GM18508 (cell line): ENCODE results near the gene HEBP1.

Experiments used
- ATAC-seq: cut with Tn5 transposase; IDR thresholded peaks from one replicate; pipeline ENCODE4 v1.9.1; 2021; ENCODE audit warnings: moderate number of reproducible peaks; ENCODE audit not compliant: insufficient read depth, unreplicated experiment

The HEBP1 gene

GRCh38 chr12:13024531-13024916 is 24.5 kb upstream of the HEBP1 start:
- ATAC-seq, result no peak

- ATAC-seq, result no peak
Measured at GRCh38 chr12:13023811-13024530, 23.9 kb upstream of the HEBP1 start.

- no peak for ATAC-seq
Measured at GRCh38 chr12:13022851-13023271, 22.8 kb upstream of the HEBP1 start.

GRCh38 chr12:13011098-13011497 is 11.0 kb upstream of the HEBP1 start:
- ATAC-seq, result no peak

GRCh38 chr12:13008741-13009380 is 8.8 kb upstream of the HEBP1 start:
- no peak for ATAC-seq

- no peak for ATAC-seq
Measured at GRCh38 chr12:13007496-13008233, 7.6 kb upstream of the HEBP1 start.

GRCh38 chr12:13005649-13006048 is 5.6 kb upstream of the HEBP1 start:
- ATAC-seq, result no peak

- ATAC-seq, result no peak
Measured at GRCh38 chr12:13004986-13005385, 4.9 kb upstream of the HEBP1 start.

- no peak for ATAC-seq
Measured at GRCh38 chr12:13004361-13004760, 4.3 kb upstream of the HEBP1 start.

GRCh38 chr12:13002301-13003097 is 2.4 kb upstream of the HEBP1 start:
- no peak for ATAC-seq

- ATAC-seq, result no peak
Measured at GRCh38 chr12:13001775-13002040, 1.6 kb upstream of the HEBP1 start.

- no peak for ATAC-seq
Measured at GRCh38 chr12:13000925-13001774, 1.1 kb upstream of the HEBP1 start.

- ATAC-seq, result no peak
Measured at GRCh38 chr12:13000616-13000924, 505 bp upstream of the HEBP1 start.

- ATAC-seq, result no peak
Measured at GRCh38 chr12:12999271-12999958, 650 bp downstream of the HEBP1 start.

- ATAC-seq, result no peak
Measured at GRCh38 chr12:12998248-12998647, 1.8 kb downstream of the HEBP1 start.

- no peak for ATAC-seq
Measured at GRCh38 chr12:12997734-12998133, 2.3 kb downstream of the HEBP1 start.

- ATAC-seq, result no peak
Measured at GRCh38 chr12:12997156-12997555, 2.9 kb downstream of the HEBP1 start.

- ATAC-seq, result no peak
Measured at GRCh38 chr12:12996209-12996608, 3.9 kb downstream of the HEBP1 start.

GRCh38 chr12:12995088-12995487 is 5.0 kb downstream of the HEBP1 start:
- no peak for ATAC-seq

GRCh38 chr12:12993367-12993766 is 6.7 kb downstream of the HEBP1 start:
- no peak for ATAC-seq
